Measurements from ENCODE around the gene FGD5. TPM values are rescaled to one million over a fixed set of nuclear protein-coding genes. Genes with fewer than 3 reads are reported as not detected.
A peak's percentile ranks its signal among the peaks of the same experiment; 100 is the strongest.

The FGD5 gene
- total and polyA plus RNA-seq, 2 experiments from 2014 or later: 7.4 to 12.2 TPM

GRCh38 chr3:14946739-14947099 lies 128.0 kb downstream of the FGD5 start:
- H3K4me3 Mint-ChIP-seq: peak overlapping the region; percentile 88

More at GRCh38 chr3:14946739-14947099, 128.0 kb downstream of the FGD5 start:
- H3K27me3 ChIP-seq (ENCODE audit: insufficient read depth): no peaks in the 10 kb centered on the region
- no peak for DNase-seq (ENCODE audit: low spot score)
- H3K4me3 ChIP-seq: peak overlapping the region; percentile 97
- no peaks in the 10 kb centered on the region; the same call in 1 of the 2 replicates for H3F3A ChIP-seq (replicated peaks; ENCODE audit: low read depth)
- no peak for TF ChIP-seq ZNF462 (CRISPR knock-in tag; IDR thresholded peaks at IDR 0.05)
- no peak for TF ChIP-seq CTCF (conservative IDR thresholded peaks at IDR 0.05; ENCODE audit: low read depth in 2 of 2)
- no peak for TF ChIP-seq EZH2phosphoT487 (IDR thresholded peaks at IDR 0.05; ENCODE audit: unreplicated experiment)
- no peak for TF ChIP-seq CREB1 (CRISPR knock-in tag; IDR thresholded peaks at IDR 0.05; ENCODE audit: low read depth)
- Mint-ChIP-seq H3K27me3 (ENCODE audit: insufficient read depth, low read depth, poor library complexity) (peaks cover 3% of the 10 kb centered on the region), H3K9me3 (no peaks in the 10 kb centered on the region), H3K4me1 (peaks cover 37% of the 10 kb centered on the region), H3K36me3 (ENCODE audit: low read depth) (peaks cover 44% of the 10 kb centered on the region), H3K27ac (peak overlapping the region; percentile 96)
- no peak for ATAC-seq
- H3K4me1 ChIP-seq (ENCODE audit: insufficient read depth): peaks cover 37% of the 10 kb centered on the region
- H2AFZ ChIP-seq: peak overlapping the region; percentile 53; the same call in 1 of the 2 replicates
- peaks cover 48% of the 10 kb centered on the region for H4K20me1 ChIP-seq (replicated peaks; ENCODE audit: insufficient read depth)
- H3K9me2 ChIP-seq (ENCODE audit: insufficient read depth): no peaks in the 10 kb centered on the region
- H3K79me2 ChIP-seq (replicated peaks; ENCODE audit: insufficient read depth): peaks cover 81% of the 10 kb centered on the region
- H3K36me3 ChIP-seq (ENCODE audit: insufficient read depth): peaks cover 23% of the 10 kb centered on the region; the same call in 1 of the 2 replicates
- H3K27ac ChIP-seq (ENCODE audit: low read depth): peak overlapping the region; percentile 97
- peak overlapping the region; percentile 94 for H3K4me2 ChIP-seq
